SK-N-SH (cell line): ENCODE data around the gene FEV. TPM values are rescaled to one million over a fixed set of nuclear protein-coding genes. Genes with fewer than 3 reads are reported as not detected.

Source experiments
- CTCF ChIA-PET: fragments of 300-600, 350-600 bp; formaldehyde crosslinking; extraction: SDS; loops from one replicate; lab custom pipeline; 2021; lab: Yijun Ruan, JAX
- POLR2A ChIA-PET: fragments of 350-600 bp; sonication (Branson Sonifier 250); formaldehyde crosslinking; extraction: SDS; loops from one replicate; lab custom pipeline; 2020; ENCODE audit warnings: antibody characterized with exemption, inconsistent platforms; lab: Yijun Ruan, JAX
- DNase-seq: peaks from one replicate; pipeline ENCODE4 v3.0.0; 2012
- H2AFZ ChIP-seq: fragments of 200-600 bp; sonication (generic); 2 replicates; pipeline ENCODE4 v1.8.1; 2016; ENCODE audit warnings: antibody characterized with exemption, mild to moderate bottlenecking, low read depth
- H3F3A ChIP-seq: fragments of 200-600 bp; sonication (generic); replicated peaks from 2 replicates; pipeline ENCODE3; 2016; ENCODE audit warnings: antibody characterized with exemption, mild to moderate bottlenecking; ENCODE audit not compliant: insufficient read depth
- H3K27ac ChIP-seq, 2 experiments: fragments of 200-500 bp in 1 of 2; fragments of 200-600 bp in 1 of 2; sonication (Bioruptor generic) in 1 of 2; sonication (generic), shearing (Covaris generic) in 1 of 2; 2 replicates each; pipeline versions ENCODE4 v1.5.1 to v1.6.1; 2014 to 2016; ENCODE audit warnings: low read depth in 2 of 2, inconsistent platforms in 1 of 2, low read length in 1 of 2, mild to moderate bottlenecking in 1 of 2, mixed read lengths in 1 of 2
- H3K27me3 ChIP-seq: fragments of 200-600 bp; sonication (generic), shearing (Covaris generic); 2 replicates; pipeline ENCODE4 v1.6.1; 2016; ENCODE audit warnings: mixed run types; ENCODE audit not compliant: insufficient read depth
- H3K36me3 ChIP-seq, 2 experiments: fragments of 200-500 bp in 1 of 2; fragments of 200-600 bp in 1 of 2; sonication (Bioruptor generic) in 1 of 2; sonication (generic) in 1 of 2; replicated peaks in 1 of 2; 2 replicates each; pipeline versions ENCODE3 to v1.5.1; 2014 to 2016; ENCODE audit warnings: low read length in 1 of 2, mild to moderate bottlenecking in 1 of 2; ENCODE audit not compliant: insufficient read depth in 2 of 2, control insufficient read depth in 1 of 2
- H3K4me1 ChIP-seq, 2 experiments: fragments of 200-500 bp in 1 of 2; fragments of 200-600 bp in 1 of 2; sonication (Bioruptor generic) in 1 of 2; sonication (generic), shearing (Covaris generic) in 1 of 2; 2 replicates each; pipeline versions ENCODE4 v1.5.1 to v1.6.1; 2014 to 2016; ENCODE audit warnings: low read depth in 1 of 2, low read length in 1 of 2, mixed run types in 1 of 2; ENCODE audit not compliant: insufficient read depth in 2 of 2, control insufficient read depth in 1 of 2
- H3K4me2 ChIP-seq: fragments of 200-600 bp; sonication (generic), shearing (Covaris generic); 2 replicates; pipeline ENCODE4 v1.6.1; 2017; ENCODE audit warnings: mixed run types
- H3K4me3 ChIP-seq, 2 experiments: fragments of 200-500 bp in 1 of 2; fragments of 200-600 bp in 1 of 2; sonication (Bioruptor generic) in 1 of 2; sonication (generic), shearing (Covaris generic) in 1 of 2; 2 replicates each; pipeline versions ENCODE4 v1.5.1 to v1.8.1; 2014 to 2016; ENCODE audit warnings: low read depth in 2 of 2, inconsistent platforms in 1 of 2, low read length in 1 of 2, mild to moderate bottlenecking in 1 of 2, mixed read lengths in 1 of 2, moderate library complexity in 1 of 2
- H3K79me2 ChIP-seq: fragments of 200-600 bp; sonication (generic); 2 replicates; pipeline ENCODE4 v1.8.1; 2017; ENCODE audit warnings: mild to moderate bottlenecking; ENCODE audit not compliant: insufficient read depth
- H3K9ac ChIP-seq: fragments of 200-600 bp; sonication (generic); 2 replicates; pipeline ENCODE4 v1.6.1; 2017; ENCODE audit warnings: mixed run types
- H3K9me2 ChIP-seq: fragments of 200-600 bp; sonication (generic); 2 replicates; pipeline ENCODE4 v1.6.1; 2017; ENCODE audit warnings: mixed run types
- H3K9me3 ChIP-seq: fragments of 200-600 bp; sonication (generic); 2 replicates; pipeline ENCODE4 v1.6.1; 2017; ENCODE audit warnings: mixed run types, mild to moderate bottlenecking, moderate library complexity
- H4K20me1 ChIP-seq: fragments of 200-600 bp; sonication (generic); 2 replicates; pipeline ENCODE4 v1.6.1; 2017; ENCODE audit warnings: mild to moderate bottlenecking, mixed run types; ENCODE audit not compliant: insufficient read depth
- EP300 ChIP-seq, 2 experiments: IDR thresholded peaks; 2 replicates each; pipeline versions ENCODE4 v1.4.0 to v1.6.1; 2012; ENCODE audit warnings: borderline replicate concordance in 1 of 2, low read depth in 1 of 2, low read length in 1 of 2
- EZH2phosphoT487 ChIP-seq: fragments of 200-600 bp; sonication (generic); IDR thresholded peaks from 2 replicates; pipeline ENCODE4 v1.6.1; 2017; ENCODE audit warnings: low read depth, mixed run types, mild to moderate bottlenecking, antibody characterized with exemption, moderate library complexity, borderline replicate concordance
- FOSL2 ChIP-seq: IDR thresholded peaks from 2 replicates; pipeline ENCODE4 v1.4.0; 2012; ENCODE audit warnings: low read depth, mild to moderate bottlenecking, moderate library complexity, borderline replicate concordance
- FOXJ3 ChIP-seq: sonication (generic); formaldehyde crosslinking; IDR thresholded peaks from 2 replicates; pipeline ENCODE4 v1.5.1; 2020; ENCODE audit warnings: mild to moderate bottlenecking, missing genetic modification reagents
- FOXM1 ChIP-seq: IDR thresholded peaks from 2 replicates; pipeline ENCODE4 v1.4.0; 2012; ENCODE audit warnings: low read depth, mild to moderate bottlenecking
- GABPA ChIP-seq: IDR thresholded peaks from 2 replicates; pipeline ENCODE4 v1.4.0; 2012; ENCODE audit warnings: low read depth, mild to moderate bottlenecking
- GATA2 ChIP-seq: sonication (generic); formaldehyde crosslinking; IDR thresholded peaks from 2 replicates; pipeline ENCODE4 v1.5.0; 2020; ENCODE audit warnings: mild to moderate bottlenecking, missing genetic modification reagents
- JUND ChIP-seq: IDR thresholded peaks from 2 replicates; pipeline ENCODE4 v1.4.0; 2012
- RCOR1 ChIP-seq: fragments of 150-350 bp; IDR thresholded peaks from 2 replicates; pipeline ENCODE4 v1.6.1; 2017; ENCODE audit warnings: antibody characterized with exemption, low read length
- RXRA ChIP-seq: IDR thresholded peaks from 2 replicates; pipeline ENCODE4 v1.4.0; 2012; ENCODE audit warnings: low read depth, mild to moderate bottlenecking, borderline replicate concordance
- SIN3A ChIP-seq: IDR thresholded peaks from 2 replicates; pipeline ENCODE4 v1.6.1; 2012; ENCODE audit warnings: low read depth, mild to moderate bottlenecking, low read length, moderate library complexity, borderline replicate concordance
- TAF1 ChIP-seq: IDR thresholded peaks from 2 replicates; pipeline ENCODE4 v1.6.1; 2012; ENCODE audit warnings: low read depth, mild to moderate bottlenecking, low read length, moderate library complexity, borderline replicate concordance
- TCF12 ChIP-seq: IDR thresholded peaks from 2 replicates; pipeline ENCODE4 v1.4.0; 2012
- TEAD4 ChIP-seq: IDR thresholded peaks from 2 replicates; pipeline ENCODE4 v1.4.0; 2012; ENCODE audit warnings: mild to moderate bottlenecking, borderline replicate concordance; ENCODE audit not compliant: insufficient read depth
- WGBS: methylation state at CpG from one replicate; pipeline ENCODE4 v1.1.6; 2017; ENCODE audit warnings: low lambda C conversion rate; 5-methylcytosine and 5-hydroxymethylcytosine counted together
- polyA plus RNA-seq, 3 experiments: library from polyadenylated mRNA; depleted of rRNA; stranded (reverse); fragments of >200 nt; gene quantifications; 2 replicates each; pipeline ENCODE4 v1.2.3, GENCODE V29; 2012
- TF ChIP-seq, protein P1 (sequence below): IDR thresholded peaks from 2 replicates; pipeline ENCODE4; 2012
- TF ChIP-seq, protein P2 (sequence below): fragments of 200-600 bp; sonication (generic); IDR thresholded peaks from 2 replicates; pipeline ENCODE4 v1.6.1; 2017; ENCODE audit warnings: antibody characterized with exemption, mild to moderate bottlenecking, moderate library complexity
- TF ChIP-seq, protein P3 (sequence below): fragments of 150-350 bp; IDR thresholded peaks from 2 replicates; pipeline ENCODE4 v1.6.1; 2016; ENCODE audit warnings: mild to moderate bottlenecking, low read depth, low read length
- TF ChIP-seq, protein P4 (sequence below): IDR thresholded peaks from 2 replicates; pipeline ENCODE4 v1.4.0; 2012; ENCODE audit warnings: low read depth, borderline replicate concordance

FEV gene
- polyA plus RNA-seq, 1 of the 3 experiments (the other 2 are of a cell fraction), result 0.53 TPM

DNA sequence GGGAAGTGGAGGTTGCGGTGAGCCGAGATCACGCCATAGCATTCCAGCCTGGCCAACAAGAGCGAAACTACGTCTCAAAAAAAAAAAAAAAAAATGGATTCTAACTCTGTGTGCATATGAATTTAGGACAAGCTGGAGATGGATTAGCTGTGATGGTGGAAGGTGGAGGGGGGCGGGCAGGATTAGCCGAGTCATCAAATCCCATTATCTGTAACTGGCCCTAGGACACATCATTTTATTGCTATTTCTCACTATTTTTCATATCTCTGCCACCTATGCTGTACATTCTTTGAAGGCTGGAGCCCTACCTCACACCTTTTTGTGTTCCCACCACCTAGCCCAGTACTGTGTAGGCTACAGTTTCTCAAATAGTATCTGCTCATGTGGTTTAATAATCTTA, 32.8 kb downstream of the FEV start:
- Histone ChIP-seq H3K27ac (no peak overlapping the region), H3K9me2 (no peaks in the 10 kb centered on the region)
- no peak for TF ChIP-seq SIN3A
- TF ChIP-seq TAF1, result no peak
- TF ChIP-seq TCF12, result no peak
- TF ChIP-seq FOXJ3 (CRISPR knock-in tag), result no peak
- TF ChIP-seq, protein P1, sequence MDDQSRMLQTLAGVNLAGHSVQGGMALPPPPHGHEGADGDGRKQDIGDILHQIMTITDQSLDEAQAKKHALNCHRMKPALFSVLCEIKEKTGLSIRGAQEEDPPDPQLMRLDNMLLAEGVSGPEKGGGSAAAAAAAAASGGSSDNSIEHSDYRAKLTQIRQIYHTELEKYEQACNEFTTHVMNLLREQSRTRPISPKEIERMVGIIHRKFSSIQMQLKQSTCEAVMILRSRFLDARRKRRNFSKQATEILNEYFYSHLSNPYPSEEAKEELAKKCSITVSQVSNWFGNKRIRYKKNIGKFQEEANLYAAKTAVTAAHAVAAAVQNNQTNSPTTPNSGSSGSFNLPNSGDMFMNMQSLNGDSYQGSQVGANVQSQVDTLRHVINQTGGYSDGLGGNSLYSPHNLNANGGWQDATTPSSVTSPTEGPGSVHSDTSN, result no peak
- no peak for TF ChIP-seq RCOR1
- TF ChIP-seq, protein P2, sequence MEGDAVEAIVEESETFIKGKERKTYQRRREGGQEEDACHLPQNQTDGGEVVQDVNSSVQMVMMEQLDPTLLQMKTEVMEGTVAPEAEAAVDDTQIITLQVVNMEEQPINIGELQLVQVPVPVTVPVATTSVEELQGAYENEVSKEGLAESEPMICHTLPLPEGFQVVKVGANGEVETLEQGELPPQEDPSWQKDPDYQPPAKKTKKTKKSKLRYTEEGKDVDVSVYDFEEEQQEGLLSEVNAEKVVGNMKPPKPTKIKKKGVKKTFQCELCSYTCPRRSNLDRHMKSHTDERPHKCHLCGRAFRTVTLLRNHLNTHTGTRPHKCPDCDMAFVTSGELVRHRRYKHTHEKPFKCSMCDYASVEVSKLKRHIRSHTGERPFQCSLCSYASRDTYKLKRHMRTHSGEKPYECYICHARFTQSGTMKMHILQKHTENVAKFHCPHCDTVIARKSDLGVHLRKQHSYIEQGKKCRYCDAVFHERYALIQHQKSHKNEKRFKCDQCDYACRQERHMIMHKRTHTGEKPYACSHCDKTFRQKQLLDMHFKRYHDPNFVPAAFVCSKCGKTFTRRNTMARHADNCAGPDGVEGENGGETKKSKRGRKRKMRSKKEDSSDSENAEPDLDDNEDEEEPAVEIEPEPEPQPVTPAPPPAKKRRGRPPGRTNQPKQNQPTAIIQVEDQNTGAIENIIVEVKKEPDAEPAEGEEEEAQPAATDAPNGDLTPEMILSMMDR, result no peak
- TF ChIP-seq GABPA, result no peak
- no peak for TF ChIP-seq EP300 (IDR thresholded peaks at IDR 0.05; ENCODE audit: borderline replicate concordance in 1 of 2, low read depth in 1 of 2, low read length in 1 of 2)
- TF ChIP-seq, all 33 proteins: peak for 0
- 82% methylated on average over 7 of the region's 7 CpGs for WGBS
- DNase-seq, result no peak
- Histone ChIP-seq H4K20me1 (no peaks in the 10 kb centered on the region), H2AFZ (no peak overlapping the region), H3K36me3 (no peaks in the 10 kb centered on the region), H3K9ac (no peak overlapping the region), H3K27me3 (peaks cover 19% of the 10 kb centered on the region; the same call in 1 of the 2 replicates), H3K4me2 (no peak overlapping the region), H3K4me3 (no peak overlapping the region), H3K9me3 (no peaks in the 10 kb centered on the region), H3K4me1 (peaks cover 0 to 16% of the 10 kb centered on the region in 2 experiments; a peak in 1 of 4 replicates), H3F3A (no peaks in the 10 kb centered on the region), H3K79me2 (no peaks in the 10 kb centered on the region)
- CTCF ChIA-PET, result interaction anchor here (0.7 to 1.5 kb wide), 4 partner anchors 28 to 77 kb away, joined by 3 to 5 read pairs (median 3); no protein-coding TSS in a partner anchor
- POLR2A ChIA-PET, result interaction anchor here (0.6 kb wide), 1 partner anchor 13 kb away, joined by 5 read pairs; no protein-coding TSS in a partner anchor

DNA sequence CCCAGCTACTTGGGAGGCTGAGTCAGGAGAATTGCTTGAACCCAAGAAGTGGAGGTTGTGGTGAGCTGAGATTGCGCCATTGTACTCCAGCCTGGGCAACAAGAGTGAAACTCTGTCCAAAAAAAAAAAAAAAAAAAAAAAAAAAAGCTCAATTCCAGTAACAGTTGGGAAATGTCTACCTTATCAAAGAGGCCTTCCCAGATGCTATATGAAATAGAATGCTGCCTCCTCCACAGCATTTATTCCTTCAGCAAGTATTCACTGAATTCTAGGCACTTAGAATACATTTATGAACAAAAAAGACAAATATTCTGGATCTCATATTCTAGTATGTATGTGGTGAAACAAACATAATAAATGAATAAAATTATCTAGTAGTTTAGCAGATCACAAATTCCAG, 38.4 kb downstream of the FEV start:
- TF ChIP-seq JUND (no peak), EZH2phosphoT487 (no peak), RXRA (no peak), TEAD4 (no peak), FOXM1 (no peak), FOSL2 (no peak), EP300 (IDR thresholded peaks at IDR 0.05; ENCODE audit: borderline replicate concordance in 1 of 2, low read depth in 1 of 2, low read length in 1 of 2) (no peak), GATA2 (CRISPR knock-in tag) (no peak), FOXJ3 (CRISPR knock-in tag) (no peak)
- TF ChIP-seq, protein P3, sequence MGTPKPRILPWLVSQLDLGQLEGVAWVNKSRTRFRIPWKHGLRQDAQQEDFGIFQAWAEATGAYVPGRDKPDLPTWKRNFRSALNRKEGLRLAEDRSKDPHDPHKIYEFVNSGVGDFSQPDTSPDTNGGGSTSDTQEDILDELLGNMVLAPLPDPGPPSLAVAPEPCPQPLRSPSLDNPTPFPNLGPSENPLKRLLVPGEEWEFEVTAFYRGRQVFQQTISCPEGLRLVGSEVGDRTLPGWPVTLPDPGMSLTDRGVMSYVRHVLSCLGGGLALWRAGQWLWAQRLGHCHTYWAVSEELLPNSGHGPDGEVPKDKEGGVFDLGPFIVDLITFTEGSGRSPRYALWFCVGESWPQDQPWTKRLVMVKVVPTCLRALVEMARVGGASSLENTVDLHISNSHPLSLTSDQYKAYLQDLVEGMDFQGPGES, result no peak
- TF ChIP-seq, protein P1, result no peak
- TF ChIP-seq, protein P4, sequence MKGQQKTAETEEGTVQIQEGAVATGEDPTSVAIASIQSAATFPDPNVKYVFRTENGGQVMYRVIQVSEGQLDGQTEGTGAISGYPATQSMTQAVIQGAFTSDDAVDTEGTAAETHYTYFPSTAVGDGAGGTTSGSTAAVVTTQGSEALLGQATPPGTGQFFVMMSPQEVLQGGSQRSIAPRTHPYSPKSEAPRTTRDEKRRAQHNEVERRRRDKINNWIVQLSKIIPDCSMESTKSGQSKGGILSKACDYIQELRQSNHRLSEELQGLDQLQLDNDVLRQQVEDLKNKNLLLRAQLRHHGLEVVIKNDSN, result no peak
- H3K9ac ChIP-seq, result no peak overlapping the region
- no peak overlapping the region for H3K4me3 ChIP-seq
- H4K20me1 ChIP-seq, result no peaks in the 10 kb centered on the region
- no peaks in the 10 kb centered on the region for H3K36me3 ChIP-seq
- DNase-seq, result no peak
- H3K4me1 ChIP-seq, result no peaks in the 10 kb centered on the region
- 65% methylated on average over 1 of the region's 1 CpG for WGBS
- no peaks in the 10 kb centered on the region for H3K9me2 ChIP-seq
- H3K79me2 ChIP-seq, result no peaks in the 10 kb centered on the region
- no peaks in the 10 kb centered on the region for H3F3A ChIP-seq
- H3K4me2 ChIP-seq, result no peak overlapping the region
- H2AFZ ChIP-seq, result no peak overlapping the region
- CTCF ChIA-PET, result interaction anchor here (0.7 kb wide), 1 partner anchor 30 kb away, joined by 3 read pairs; no protein-coding TSS in a partner anchor
- H3K27me3 ChIP-seq, result peaks cover 12% of the 10 kb centered on the region; the same call in 1 of the 2 replicates
- no peak overlapping the region for H3K27ac ChIP-seq
- no peaks in the 10 kb centered on the region for H3K9me3 ChIP-seq
- POLR2A ChIA-PET, result no interaction called here
